Smooth muscle cell (in vitro differentiated cells): Measurements from ENCODE around the gene ZNF778. TPM values are rescaled to one million over a fixed set of nuclear protein-coding genes. Genes with fewer than 3 reads are reported as not detected.

Source experiments
- DNase-seq: peaks from one replicate; lab custom pipeline; 2025; ENCODE audit not compliant: unreplicated experiment; lab: John Stamatoyannopoulos, UW
- H2AFZ ChIP-seq: fragments of 200-600 bp; sonication (generic); 2 replicates; pipeline ENCODE4 v1.6.0; 2016; ENCODE audit warnings: antibody characterized with exemption, low read depth, mild to moderate bottlenecking
- H3F3A ChIP-seq: fragments of 200-600 bp; sonication (generic); 2 replicates; pipeline ENCODE4 v1.6.0; 2017; ENCODE audit warnings: antibody characterized with exemption, low read depth
- H3K27ac ChIP-seq: fragments of 200-600 bp; sonication (generic); 2 replicates; pipeline ENCODE4 v1.5.1; 2016; ENCODE audit warnings: low read depth, mild to moderate bottlenecking
- H3K27me3 ChIP-seq: fragments of 200-600 bp; sonication (generic); 2 replicates; pipeline ENCODE4 v1.6.1; 2016; ENCODE audit warnings: low read depth, mild to moderate bottlenecking
- H3K36me3 ChIP-seq: fragments of 200-600 bp; sonication (generic); 2 replicates; pipeline ENCODE4 v1.5.1; 2016; ENCODE audit warnings: low read depth
- H3K4me1 ChIP-seq: fragments of 200-600 bp; sonication (generic); 2 replicates; pipeline ENCODE4 v1.5.1; 2016; ENCODE audit warnings: low read depth
- H3K4me2 ChIP-seq: fragments of 200-600 bp; sonication (generic); 2 replicates; pipeline ENCODE4 v1.6.0; 2016; ENCODE audit warnings: mild to moderate bottlenecking
- H3K4me3 ChIP-seq: fragments of 200-600 bp; sonication (generic); 2 replicates; pipeline ENCODE4 v1.5.1; 2016; ENCODE audit warnings: mild to moderate bottlenecking
- H3K79me2 ChIP-seq: fragments of 200-600 bp; sonication (generic); 2 replicates; pipeline ENCODE4 v1.6.0; 2016; ENCODE audit warnings: low read depth, mild to moderate bottlenecking
- H3K9ac ChIP-seq: fragments of 200-600 bp; sonication (generic); 2 replicates; pipeline ENCODE4 v1.6.0; 2016; ENCODE audit warnings: low read depth
- H3K9me3 ChIP-seq: fragments of 200-600 bp; sonication (generic); replicated peaks from 2 replicates; pipeline ENCODE4 v1.5.1; 2016; ENCODE audit warnings: low read depth
- H4K20me1 ChIP-seq: fragments of 200-600 bp; sonication (generic); 2 replicates; pipeline ENCODE4 v1.6.0; 2016; ENCODE audit warnings: low read depth
- CTCF ChIP-seq: fragments of 200-600 bp; sonication (generic); IDR thresholded peaks from 2 replicates; pipeline ENCODE4 v1.5.1; 2017; ENCODE audit warnings: borderline replicate concordance, mild to moderate bottlenecking, antibody characterized with exemption; ENCODE audit not compliant: insufficient read depth, poor library complexity, severe bottlenecking
- WGBS: methylation state at CpG from one replicate; pipeline ENCODE4 v1.1.7; 2016; ENCODE audit warnings: low lambda C conversion rate; 5-methylcytosine and 5-hydroxymethylcytosine counted together
- polyA plus RNA-seq: library from polyadenylated mRNA; unstranded; fragments of >200 nt; fragmentation: Nextera tagmentation; extraction: Ambion mirVana; gene quantifications from 2 replicates; pipeline ENCODE4 v1.2.1, GENCODE V29; 2016
- total RNA-seq: library from RNA; depleted of rRNA; stranded (reverse); fragments of >200 nt; gene quantifications from 2 replicates; pipeline ENCODE4 v1.2.3, GENCODE V29; 2014

ZNF778 gene
- total and polyA plus RNA-seq, 2 experiments from 2014 or later: 3.0 to 6.2 TPM

DNA sequence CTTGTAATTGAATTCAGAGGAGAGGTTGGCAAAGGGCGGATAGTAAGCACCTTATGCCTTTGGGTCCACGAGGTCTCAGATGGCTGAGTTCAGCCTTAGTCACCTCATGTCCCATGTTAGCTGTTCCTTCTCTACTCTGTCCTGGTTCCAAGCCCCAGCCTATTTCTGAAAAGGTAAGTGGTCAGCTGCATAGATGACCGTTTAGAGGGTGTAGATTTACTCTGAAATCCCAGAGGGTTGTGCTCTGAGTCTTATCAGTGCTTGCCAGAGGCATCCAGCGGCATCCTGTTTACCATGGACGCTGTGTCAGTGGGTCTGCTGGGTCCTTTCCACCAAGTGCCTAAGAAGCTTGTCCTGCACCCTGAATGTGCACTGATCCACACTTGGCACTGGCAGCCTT, 1.9 kb downstream of the ZNF778 start:
- Histone ChIP-seq H3K79me2 (peaks cover 28% of the 10 kb centered on the region), H3F3A (no peaks in the 10 kb centered on the region), H3K27me3 (no peaks in the 10 kb centered on the region), H3K36me3 (no peaks in the 10 kb centered on the region), H3K4me1 (peaks cover 9% of the 10 kb centered on the region), H3K27ac (no peak overlapping the region), H3K9ac (no peak overlapping the region), H2AFZ (no peak overlapping the region), H3K4me2 (no peak overlapping the region), H4K20me1 (peaks cover 7% of the 10 kb centered on the region), H3K4me3 (no peak overlapping the region), H3K9me3 (no peaks in the 10 kb centered on the region)
- DNase-seq: no peak
- TF ChIP-seq CTCF: no peak
- 78% methylated on average over 5 of the region's 5 CpGs for WGBS

- WGBS: 95% methylated on average over 3 of the region's 3 CpGs
- Histone ChIP-seq H3K79me2 (peaks cover 28% of the 10 kb centered on the region), H3K4me3 (no peak overlapping the region), H3K9me3 (peaks cover 7% of the 10 kb centered on the region), H3K4me2 (no peak overlapping the region), H4K20me1 (peaks cover 7% of the 10 kb centered on the region), H3K27ac (no peak overlapping the region), H2AFZ (no peak overlapping the region), H3K27me3 (no peaks in the 10 kb centered on the region), H3K9ac (no peak overlapping the region), H3F3A (no peaks in the 10 kb centered on the region), H3K36me3 (peaks cover 15% of the 10 kb centered on the region), H3K4me1 (peaks cover 8% of the 10 kb centered on the region)
- DNase-seq: no peak
- no peak for TF ChIP-seq CTCF
Measured at GRCh38 chr16:89221604-89222003, 4.1 kb downstream of the ZNF778 start.

DNA sequence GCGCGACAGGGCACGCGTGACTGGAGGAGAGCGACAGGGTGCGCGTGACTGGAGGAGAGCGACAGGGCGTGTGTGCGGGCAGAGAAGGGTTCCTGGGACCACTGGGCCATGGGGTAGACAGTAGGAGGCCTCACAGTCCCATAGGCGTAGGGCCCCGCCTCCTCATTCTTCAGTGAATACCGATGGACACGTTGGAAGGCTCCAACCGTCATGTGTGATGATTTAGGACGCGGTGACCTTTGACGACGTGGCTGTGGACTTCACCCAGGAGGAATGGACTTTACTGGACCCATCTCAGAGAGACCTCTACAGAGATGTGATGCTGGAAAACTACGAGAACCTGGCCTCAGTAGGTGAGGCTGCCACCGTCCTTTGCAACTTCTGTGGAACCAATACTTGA, 5.4 kb downstream of the ZNF778 start:
- Histone ChIP-seq H3F3A (no peaks in the 10 kb centered on the region), H3K4me3 (no peak overlapping the region), H3K27ac (no peak overlapping the region), H3K9ac (no peak overlapping the region), H3K36me3 (peaks cover 28% of the 10 kb centered on the region), H3K4me1 (peaks cover 4% of the 10 kb centered on the region), H3K27me3 (no peaks in the 10 kb centered on the region), H3K4me2 (no peak overlapping the region), H3K79me2 (peaks cover 25% of the 10 kb centered on the region), H3K9me3 (peaks cover 20% of the 10 kb centered on the region), H4K20me1 (peaks cover 7% of the 10 kb centered on the region), H2AFZ (no peak overlapping the region)
- no peak for DNase-seq
- over 99% methylated on average over 16 of the region's 21 CpGs for WGBS
- TF ChIP-seq CTCF: no peak

GRCh38 chr16:89224665-89225064, 7.2 kb downstream of the ZNF778 start:
- Histone ChIP-seq H3K9ac (no peak overlapping the region), H3K4me1 (no peaks in the 10 kb centered on the region), H2AFZ (no peak overlapping the region), H3K27ac (no peak overlapping the region), H4K20me1 (no peaks in the 10 kb centered on the region), H3K79me2 (peaks cover 11% of the 10 kb centered on the region), H3K9me3 (peaks cover 34% of the 10 kb centered on the region), H3K36me3 (peaks cover 42% of the 10 kb centered on the region), H3K27me3 (no peaks in the 10 kb centered on the region), H3F3A (no peaks in the 10 kb centered on the region), H3K4me2 (no peak overlapping the region), H3K4me3 (no peak overlapping the region)
- TF ChIP-seq CTCF: no peak
- DNase-seq: no peak
- WGBS: 99% methylated on average over 10 of the region's 10 CpGs
